SK-N-SH (cell line): ENCODE data around the gene MAP2K3. TPM values are rescaled to one million over a fixed set of nuclear protein-coding genes. Genes with fewer than 3 reads are reported as not detected.

Experiments used
- CTCF ChIA-PET: fragments of 300-600, 350-600 bp; formaldehyde crosslinking; extraction: SDS; loops from one replicate; lab custom pipeline; 2021; lab: Yijun Ruan, JAX
- POLR2A ChIA-PET: fragments of 350-600 bp; sonication (Branson Sonifier 250); formaldehyde crosslinking; extraction: SDS; loops from one replicate; lab custom pipeline; 2020; ENCODE audit warnings: antibody characterized with exemption, inconsistent platforms; lab: Yijun Ruan, JAX
- DNase-seq: peaks from one replicate; pipeline ENCODE4 v3.0.0; 2012
- H2AFZ ChIP-seq: fragments of 200-600 bp; sonication (generic); 2 replicates; pipeline ENCODE4 v1.8.1; 2016; ENCODE audit warnings: antibody characterized with exemption, mild to moderate bottlenecking, low read depth
- H3F3A ChIP-seq: fragments of 200-600 bp; sonication (generic); replicated peaks from 2 replicates; pipeline ENCODE3; 2016; ENCODE audit warnings: antibody characterized with exemption, mild to moderate bottlenecking; ENCODE audit not compliant: insufficient read depth
- H3K27ac ChIP-seq, 2 experiments: fragments of 200-500 bp in 1 of 2; fragments of 200-600 bp in 1 of 2; sonication (Bioruptor generic) in 1 of 2; sonication (generic), shearing (Covaris generic) in 1 of 2; 2 replicates each; pipeline versions ENCODE4 v1.5.1 to v1.6.1; 2014 to 2016; ENCODE audit warnings: low read depth in 2 of 2, inconsistent platforms in 1 of 2, low read length in 1 of 2, mild to moderate bottlenecking in 1 of 2, mixed read lengths in 1 of 2
- H3K27me3 ChIP-seq: fragments of 200-600 bp; sonication (generic), shearing (Covaris generic); 2 replicates; pipeline ENCODE4 v1.6.1; 2016; ENCODE audit warnings: mixed run types; ENCODE audit not compliant: insufficient read depth
- H3K36me3 ChIP-seq, 2 experiments: fragments of 200-500 bp in 1 of 2; fragments of 200-600 bp in 1 of 2; sonication (Bioruptor generic) in 1 of 2; sonication (generic) in 1 of 2; replicated peaks in 1 of 2; 2 replicates each; pipeline versions ENCODE3 to v1.5.1; 2014 to 2016; ENCODE audit warnings: low read length in 1 of 2, mild to moderate bottlenecking in 1 of 2; ENCODE audit not compliant: insufficient read depth in 2 of 2, control insufficient read depth in 1 of 2
- H3K4me1 ChIP-seq, 2 experiments: fragments of 200-500 bp in 1 of 2; fragments of 200-600 bp in 1 of 2; sonication (Bioruptor generic) in 1 of 2; sonication (generic), shearing (Covaris generic) in 1 of 2; 2 replicates each; pipeline versions ENCODE4 v1.5.1 to v1.6.1; 2014 to 2016; ENCODE audit warnings: low read depth in 1 of 2, low read length in 1 of 2, mixed run types in 1 of 2; ENCODE audit not compliant: insufficient read depth in 2 of 2, control insufficient read depth in 1 of 2
- H3K4me2 ChIP-seq: fragments of 200-600 bp; sonication (generic), shearing (Covaris generic); 2 replicates; pipeline ENCODE4 v1.6.1; 2017; ENCODE audit warnings: mixed run types
- H3K4me3 ChIP-seq, 2 experiments: fragments of 200-500 bp in 1 of 2; fragments of 200-600 bp in 1 of 2; sonication (Bioruptor generic) in 1 of 2; sonication (generic), shearing (Covaris generic) in 1 of 2; 2 replicates each; pipeline versions ENCODE4 v1.5.1 to v1.8.1; 2014 to 2016; ENCODE audit warnings: low read depth in 2 of 2, inconsistent platforms in 1 of 2, low read length in 1 of 2, mild to moderate bottlenecking in 1 of 2, mixed read lengths in 1 of 2, moderate library complexity in 1 of 2
- H3K79me2 ChIP-seq: fragments of 200-600 bp; sonication (generic); 2 replicates; pipeline ENCODE4 v1.8.1; 2017; ENCODE audit warnings: mild to moderate bottlenecking; ENCODE audit not compliant: insufficient read depth
- H3K9ac ChIP-seq: fragments of 200-600 bp; sonication (generic); 2 replicates; pipeline ENCODE4 v1.6.1; 2017; ENCODE audit warnings: mixed run types
- H3K9me2 ChIP-seq: fragments of 200-600 bp; sonication (generic); 2 replicates; pipeline ENCODE4 v1.6.1; 2017; ENCODE audit warnings: mixed run types
- H3K9me3 ChIP-seq: fragments of 200-600 bp; sonication (generic); 2 replicates; pipeline ENCODE4 v1.6.1; 2017; ENCODE audit warnings: mixed run types, mild to moderate bottlenecking, moderate library complexity
- H4K20me1 ChIP-seq: fragments of 200-600 bp; sonication (generic); 2 replicates; pipeline ENCODE4 v1.6.1; 2017; ENCODE audit warnings: mild to moderate bottlenecking, mixed run types; ENCODE audit not compliant: insufficient read depth
- GABPA ChIP-seq: IDR thresholded peaks from 2 replicates; pipeline ENCODE4 v1.4.0; 2012; ENCODE audit warnings: low read depth, mild to moderate bottlenecking
- JUND ChIP-seq: IDR thresholded peaks from 2 replicates; pipeline ENCODE4 v1.4.0; 2012
- MEF2A ChIP-seq: IDR thresholded peaks from 2 replicates; pipeline ENCODE4 v1.4.0; 2012; ENCODE audit warnings: low read depth, borderline replicate concordance
- NFIC ChIP-seq: IDR thresholded peaks from 2 replicates; pipeline ENCODE4 v1.4.0; 2012; ENCODE audit warnings: borderline replicate concordance
- RCOR1 ChIP-seq: fragments of 150-350 bp; IDR thresholded peaks from 2 replicates; pipeline ENCODE4 v1.6.1; 2017; ENCODE audit warnings: antibody characterized with exemption, low read length
- RXRA ChIP-seq: IDR thresholded peaks from 2 replicates; pipeline ENCODE4 v1.4.0; 2012; ENCODE audit warnings: low read depth, mild to moderate bottlenecking, borderline replicate concordance
- SIN3A ChIP-seq: IDR thresholded peaks from 2 replicates; pipeline ENCODE4 v1.6.1; 2012; ENCODE audit warnings: low read depth, mild to moderate bottlenecking, low read length, moderate library complexity, borderline replicate concordance
- SMC3 ChIP-seq: IDR thresholded peaks from 2 replicates; pipeline ENCODE4 v1.6.1; 2012; ENCODE audit warnings: low read depth, low read length, improper control_type of control experiment
- TAF1 ChIP-seq: IDR thresholded peaks from 2 replicates; pipeline ENCODE4 v1.6.1; 2012; ENCODE audit warnings: low read depth, mild to moderate bottlenecking, low read length, moderate library complexity, borderline replicate concordance
- TCF12 ChIP-seq: IDR thresholded peaks from 2 replicates; pipeline ENCODE4 v1.4.0; 2012
- WGBS: methylation state at CpG from one replicate; pipeline ENCODE4 v1.1.6; 2017; ENCODE audit warnings: low lambda C conversion rate; 5-methylcytosine and 5-hydroxymethylcytosine counted together
- polyA plus RNA-seq, 3 experiments: library from polyadenylated mRNA; depleted of rRNA; stranded (reverse); fragments of >200 nt; gene quantifications; 2 replicates each; pipeline ENCODE4 v1.2.3, GENCODE V29; 2012
- TF ChIP-seq, protein P1 (sequence below): IDR thresholded peaks from 2 replicates; pipeline ENCODE4 v1.4.0; 2012; ENCODE audit warnings: low read depth, borderline replicate concordance
- TF ChIP-seq, protein P2 (sequence below): IDR thresholded peaks from 2 replicates; pipeline ENCODE4; 2012

The MAP2K3 gene
- polyA plus RNA-seq, 1 of the 3 experiments (the other 2 are of a cell fraction) = 30.0 TPM

DNA sequence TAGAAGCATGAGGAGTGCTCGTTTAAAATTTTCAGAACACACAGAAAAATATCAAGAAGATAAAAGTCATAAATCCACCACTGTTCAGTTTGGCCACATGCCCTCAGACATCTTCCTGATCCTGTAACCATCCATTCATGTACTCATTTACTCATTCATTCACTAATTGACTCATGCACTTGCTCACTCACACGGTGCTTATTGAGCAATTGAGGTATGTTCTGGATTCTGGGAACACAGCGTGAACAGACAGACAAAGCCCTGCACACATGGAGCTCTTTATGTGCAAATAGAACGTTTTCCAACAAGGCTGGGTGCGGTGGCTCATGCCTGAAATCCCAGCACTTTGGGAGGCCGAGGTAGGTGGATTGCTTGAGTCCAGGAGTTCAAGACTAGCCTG, 21.1 kb upstream of the MAP2K3 start:
- whole genome bisulfite sequencing = 57% methylated on average over 6 of the region's 6 CpGs
- DNase-seq = no peak
- POLR2A ChIA-PET = interaction anchor here (1.3 kb wide), 1 partner anchor 13 kb away, joined by 4 read pairs; no protein-coding TSS in a partner anchor

DNA sequence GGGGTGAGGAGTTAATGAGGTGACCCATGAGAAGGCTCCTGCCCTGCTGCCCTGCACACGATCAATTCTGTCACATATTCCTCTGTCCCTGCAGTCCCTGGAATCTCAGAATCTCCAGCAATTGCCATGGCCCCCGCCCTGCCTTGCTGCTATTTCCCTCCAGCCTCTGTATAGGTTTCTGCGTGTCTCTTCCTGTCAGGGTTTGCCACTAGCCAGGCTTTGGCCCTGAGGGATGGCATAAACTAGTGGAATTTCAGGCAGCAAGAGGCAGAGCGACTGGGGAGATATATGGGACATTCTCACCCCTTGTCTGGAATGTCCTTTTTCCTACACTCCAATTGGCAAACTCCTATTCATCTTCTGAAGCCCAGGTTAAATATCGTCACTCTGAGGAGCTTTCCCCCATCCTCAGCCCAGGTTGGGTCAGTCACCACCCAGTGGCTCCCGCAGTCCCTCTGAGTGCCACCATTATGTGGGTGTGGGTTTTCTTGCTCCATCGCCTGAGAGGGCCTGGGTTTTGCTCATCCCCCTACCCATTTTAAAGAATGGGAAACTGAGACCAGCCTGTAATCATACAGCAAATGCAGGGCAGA, 15.8 kb upstream of the MAP2K3 start:
- 88% methylated on average over 6 of the region's 7 CpGs for WGBS
- Histone ChIP-seq H3K4me2 (no peak overlapping the region), H3F3A (no peaks in the 10 kb centered on the region), H3K27me3 (no peaks in the 10 kb centered on the region), H3K4me3 (no peak overlapping the region), H3K9ac (no peak overlapping the region), H3K36me3 (no peaks in the 10 kb centered on the region), H3K27ac (no peak overlapping the region), H2AFZ (no peak overlapping the region), H4K20me1 (no peaks in the 10 kb centered on the region), H3K79me2 (no peaks in the 10 kb centered on the region), H3K9me3 (no peaks in the 10 kb centered on the region), H3K9me2 (no peaks in the 10 kb centered on the region), H3K4me1 (no peaks in the 10 kb centered on the region)
- TF ChIP-seq TAF1 (no peak), GABPA (no peak), SIN3A (no peak), MEF2A (no peak), TCF12 (no peak), RXRA (no peak), NFIC (no peak)
- DNase-seq = no peak
- ChIA-PET POLR2A (no interaction called here), CTCF (interaction anchor here (2.0 to 2.3 kb wide), 2 partner anchors 11 to 140 kb away, joined by 13 to 14 read pairs; no protein-coding TSS in a partner anchor)

More for the DNA sequence above, 21.1 kb upstream of the MAP2K3 start:
- CTCF ChIA-PET = interaction anchor here (1.0 kb wide), 2 partner anchors 16 to 250 kb away, joined by 3 read pairs; no protein-coding TSS in a partner anchor
- Histone ChIP-seq H3K9me2 (no peaks in the 10 kb centered on the region), H3K27ac (no peak overlapping the region), H3K9ac (no peak overlapping the region), H3K79me2 (no peaks in the 10 kb centered on the region), H3K4me2 (no peak overlapping the region), H3K4me3 (no peak overlapping the region), H3K27me3 (no peaks in the 10 kb centered on the region), H2AFZ (no peak overlapping the region), H3K9me3 (no peaks in the 10 kb centered on the region), H3K36me3 (no peaks in the 10 kb centered on the region), H4K20me1 (no peaks in the 10 kb centered on the region), H3K4me1 (no peaks in the 10 kb centered on the region), H3F3A (no peaks in the 10 kb centered on the region)
- TF ChIP-seq, protein P1, sequence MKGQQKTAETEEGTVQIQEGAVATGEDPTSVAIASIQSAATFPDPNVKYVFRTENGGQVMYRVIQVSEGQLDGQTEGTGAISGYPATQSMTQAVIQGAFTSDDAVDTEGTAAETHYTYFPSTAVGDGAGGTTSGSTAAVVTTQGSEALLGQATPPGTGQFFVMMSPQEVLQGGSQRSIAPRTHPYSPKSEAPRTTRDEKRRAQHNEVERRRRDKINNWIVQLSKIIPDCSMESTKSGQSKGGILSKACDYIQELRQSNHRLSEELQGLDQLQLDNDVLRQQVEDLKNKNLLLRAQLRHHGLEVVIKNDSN = no peak
- TF ChIP-seq, protein P2, sequence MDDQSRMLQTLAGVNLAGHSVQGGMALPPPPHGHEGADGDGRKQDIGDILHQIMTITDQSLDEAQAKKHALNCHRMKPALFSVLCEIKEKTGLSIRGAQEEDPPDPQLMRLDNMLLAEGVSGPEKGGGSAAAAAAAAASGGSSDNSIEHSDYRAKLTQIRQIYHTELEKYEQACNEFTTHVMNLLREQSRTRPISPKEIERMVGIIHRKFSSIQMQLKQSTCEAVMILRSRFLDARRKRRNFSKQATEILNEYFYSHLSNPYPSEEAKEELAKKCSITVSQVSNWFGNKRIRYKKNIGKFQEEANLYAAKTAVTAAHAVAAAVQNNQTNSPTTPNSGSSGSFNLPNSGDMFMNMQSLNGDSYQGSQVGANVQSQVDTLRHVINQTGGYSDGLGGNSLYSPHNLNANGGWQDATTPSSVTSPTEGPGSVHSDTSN = no peak
- TF ChIP-seq JUND (no peak), GABPA (no peak), RCOR1 (no peak), MEF2A (no peak), SMC3 (no peak)
